Bronchial epithelial cell (primary cell): ENCODE results near the gene RAB1B. TPM values are rescaled to one million over a fixed set of nuclear protein-coding genes. Genes with fewer than 3 reads are reported as not detected.
A peak's percentile ranks its signal among the peaks of the same experiment; 100 is the strongest.

Source experiments
- DNase-seq: peaks from one replicate; pipeline ENCODE4 v3.0.0-alpha.2; 2010; ENCODE audit warnings: low read depth
- FAIRE-seq: peaks from 2 replicates; lab custom pipeline; 2011; peaks lifted over from hg19 to GRCh38; lab: Jason Lieb, UNC
- H3K27me3 ChIP-seq: 2 replicates; pipeline ENCODE4 v1.5.1; 2011; ENCODE audit warnings: low read length; ENCODE audit not compliant: control insufficient read depth, insufficient read depth
- H3K36me3 ChIP-seq: 2 replicates; pipeline ENCODE4 v1.5.1; 2011; ENCODE audit warnings: low read length; ENCODE audit not compliant: control insufficient read depth, insufficient read depth
- H3K4me3 ChIP-seq: 2 replicates; pipeline ENCODE4 v1.5.1; 2011; ENCODE audit warnings: mild to moderate bottlenecking, low read depth, low read length, control low read depth
- total RNA-seq: library from RNA; depleted of rRNA; stranded (reverse); fragments of >200 nt; gene quantifications from 2 replicates; pipeline ENCODE4 v1.2.1, GENCODE V29; 2014
- TF ChIP-seq, protein P1 (sequence below): IDR thresholded peaks from 2 replicates; pipeline ENCODE4 v1.5.1; 2011; ENCODE audit warnings: mild to moderate bottlenecking, moderate library complexity, low read length, control low read depth, inconsistent platforms; ENCODE audit not compliant: insufficient read depth, severe bottlenecking

RAB1B gene
- total RNA-seq, 1 donor from 2014 or later, result 54.5 TPM

DNA sequence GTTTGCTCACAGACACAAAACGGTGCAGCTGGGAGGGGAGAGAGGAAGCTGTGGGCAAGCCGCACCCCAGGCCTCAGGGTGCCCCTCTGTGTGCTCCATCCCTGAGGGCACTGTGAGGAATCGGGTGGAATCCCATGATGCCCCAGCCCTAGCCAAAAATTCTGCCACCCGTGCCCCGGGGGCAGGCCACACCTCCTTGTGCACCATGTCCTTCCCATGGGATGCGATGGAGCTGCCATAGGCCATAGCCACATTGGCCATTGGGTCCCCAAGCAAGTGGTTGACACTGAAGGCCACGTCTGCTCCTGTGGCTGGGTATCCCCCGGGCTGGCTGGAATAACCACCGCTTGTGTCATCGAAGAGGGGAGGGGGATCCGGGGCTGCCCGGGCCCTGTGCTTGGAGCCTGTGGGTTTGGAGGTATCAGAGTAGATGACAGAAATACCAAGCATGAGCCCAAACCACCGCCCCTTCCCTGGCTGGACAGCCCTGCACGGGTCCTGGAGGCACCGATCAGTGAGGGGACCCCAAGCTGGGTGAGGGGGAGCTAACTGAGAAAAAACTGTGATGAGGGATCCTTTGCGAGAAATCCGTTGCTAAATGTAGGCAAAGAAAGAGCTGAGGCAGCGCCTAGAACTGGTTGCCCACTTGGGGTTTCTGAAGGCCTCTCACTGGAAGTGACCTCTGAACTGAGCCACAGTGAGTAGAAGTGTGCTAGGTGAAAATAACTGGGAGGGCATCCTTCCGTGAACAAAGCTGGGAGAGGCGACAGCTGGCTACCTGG, 19.6 kb downstream of the RAB1B start:
- Histone ChIP-seq H3K36me3 (peaks cover 16% of the 10 kb centered on the region), H3K4me3 (peak overlapping the region; percentile 66), H3K27me3 (peaks cover 9% of the 10 kb centered on the region)
- TF ChIP-seq, protein P1, sequence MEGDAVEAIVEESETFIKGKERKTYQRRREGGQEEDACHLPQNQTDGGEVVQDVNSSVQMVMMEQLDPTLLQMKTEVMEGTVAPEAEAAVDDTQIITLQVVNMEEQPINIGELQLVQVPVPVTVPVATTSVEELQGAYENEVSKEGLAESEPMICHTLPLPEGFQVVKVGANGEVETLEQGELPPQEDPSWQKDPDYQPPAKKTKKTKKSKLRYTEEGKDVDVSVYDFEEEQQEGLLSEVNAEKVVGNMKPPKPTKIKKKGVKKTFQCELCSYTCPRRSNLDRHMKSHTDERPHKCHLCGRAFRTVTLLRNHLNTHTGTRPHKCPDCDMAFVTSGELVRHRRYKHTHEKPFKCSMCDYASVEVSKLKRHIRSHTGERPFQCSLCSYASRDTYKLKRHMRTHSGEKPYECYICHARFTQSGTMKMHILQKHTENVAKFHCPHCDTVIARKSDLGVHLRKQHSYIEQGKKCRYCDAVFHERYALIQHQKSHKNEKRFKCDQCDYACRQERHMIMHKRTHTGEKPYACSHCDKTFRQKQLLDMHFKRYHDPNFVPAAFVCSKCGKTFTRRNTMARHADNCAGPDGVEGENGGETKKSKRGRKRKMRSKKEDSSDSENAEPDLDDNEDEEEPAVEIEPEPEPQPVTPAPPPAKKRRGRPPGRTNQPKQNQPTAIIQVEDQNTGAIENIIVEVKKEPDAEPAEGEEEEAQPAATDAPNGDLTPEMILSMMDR, result no peak
- DNase-seq (no peak), FAIRE-seq (no peak)

DNA sequence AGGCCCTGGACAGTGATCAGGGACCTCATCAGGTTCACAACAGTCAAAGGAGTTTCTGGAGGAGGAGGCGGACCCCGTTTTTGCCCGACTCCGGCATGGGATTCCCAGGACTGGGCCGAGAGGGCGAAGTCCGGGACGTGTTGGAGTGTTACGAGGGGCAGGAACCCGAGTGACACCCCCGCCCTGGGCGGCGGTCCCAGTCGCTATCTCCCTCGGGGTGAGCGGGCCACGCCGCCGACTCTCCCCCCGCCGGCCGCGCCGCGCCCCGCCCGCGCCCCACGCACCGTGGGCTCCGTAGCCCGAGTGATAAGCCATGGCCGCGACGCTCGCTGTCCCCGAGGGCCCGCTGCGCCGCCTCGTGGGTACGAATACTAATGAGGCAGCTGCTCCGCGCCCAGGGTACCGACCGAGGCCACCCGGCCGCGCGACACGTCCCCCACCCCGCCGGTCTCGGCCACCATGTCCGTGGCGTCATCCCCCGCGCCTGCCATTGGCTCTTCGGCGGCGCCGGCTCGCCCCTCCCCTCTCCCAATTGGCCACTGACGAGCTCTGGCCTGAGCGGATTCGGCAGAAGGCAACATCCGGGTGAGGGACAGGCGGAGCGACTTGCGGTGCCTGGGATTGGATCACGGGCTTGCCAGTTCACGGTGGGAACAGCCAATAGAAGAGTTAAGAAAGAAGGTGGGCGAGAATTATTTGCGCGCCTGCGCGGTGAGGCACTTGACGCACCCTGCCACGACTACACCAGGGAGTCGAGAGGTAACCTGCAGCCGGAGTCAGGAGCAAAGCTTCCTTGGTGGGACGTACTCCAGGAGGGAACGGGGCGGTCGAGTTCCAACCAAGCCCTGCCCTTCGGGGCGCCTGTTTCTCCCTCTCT, 20.5 kb downstream of the RAB1B start, which contains the start of gene YIF1A:
YIF1A (minus strand) TSS at position 473 of the 877 bp plus-strand sequence; CDS start at position 315, 158 bp downstream.
- Histone ChIP-seq H3K4me3 (peak within 1 kb of the TSS; percentile 66), H3K36me3 (peaks cover 16% of the 10 kb centered on the region), H3K27me3 (peaks cover 9% of the 10 kb centered on the region)
- TF ChIP-seq, protein P1, result no peak
- peak; percentile 97 for FAIRE-seq
- DNase-seq, result peak; percentile 99

- Histone ChIP-seq H3K36me3 (peaks cover 13% of the 10 kb centered on the region), H3K27me3 (peaks cover 9% of the 10 kb centered on the region), H3K4me3 (peak overlapping the region; percentile 66)
- DNase-seq (no peak), FAIRE-seq (no peak)
- TF ChIP-seq, protein P1, result no peak
Observed at GRCh38 chr11:66289548-66290329, 21.3 kb downstream of the RAB1B start.

- Histone ChIP-seq H3K27me3 (peaks cover 9% of the 10 kb centered on the region), H3K4me3 (no peak overlapping the region), H3K36me3 (peaks cover 8% of the 10 kb centered on the region)
- DNase-seq (no peak), FAIRE-seq (no peak)
- TF ChIP-seq, protein P1, result no peak
Observed at GRCh38 chr11:66290330-66290621, 21.8 kb downstream of the RAB1B start.

GRCh38 chr11:66291303-66291705, 22.9 kb downstream of the RAB1B start:
- TF ChIP-seq, protein P1, result no peak
- peaks cover 9% of the 10 kb centered on the region for H3K27me3 ChIP-seq
- no peak overlapping the region for H3K4me3 ChIP-seq
- no peak for FAIRE-seq
- H3K36me3 ChIP-seq, result peaks cover 4% of the 10 kb centered on the region
- DNase-seq, result no peak
